ENCODE measurements around the gene ATG101. TPM values are rescaled to one million over a fixed set of nuclear protein-coding genes. Genes with fewer than 3 reads are reported as not detected.

ATG101 gene
- total and polyA plus RNA-seq, 2 of the 8 experiments (the other 6 are each of a cell fraction or from before 2014, with no cell fraction given) = 49.8 to 55.9 TPM

GRCh38 chr12:52085682-52086180, 16.0 kb downstream of the ATG101 start:
- H3K79me1 ChIP-seq (ENCODE audit: low read depth, low read length) = no peaks in the 10 kb centered on the region; the same call in 1 of the 2 replicates
- H3K79me2 ChIP-seq (ENCODE audit: control insufficient read depth in 1 of 2, insufficient read depth in 2 of 2, low read length in 2 of 2) = no peaks in the 10 kb centered on the region
- no peaks in the 10 kb centered on the region for H3K23me2 ChIP-seq (ENCODE audit: low read depth, low read length)
- H4K8ac ChIP-seq (ENCODE audit: extremely low read depth, insufficient read depth, low read length) = no peak overlapping the region
- ChIA-PET CTCF (ENCODE audit: partially characterized antibody) (interaction anchor here (0.7 to 11.5 kb wide), 12 partner anchors 12 to 276 kb away, joined by 3 to 205 read pairs (median 6); partner anchors contain the start of gene ATG101), POLR2A (ENCODE audit: partially characterized antibody) (interaction anchor here (1.2 to 1.6 kb wide), 2 partner anchors 16 to 863 kb away, joined by 3 read pairs; partner anchors contain the start of genes ATG101 and KRT18)
- no peak overlapping the region for H4K91ac ChIP-seq (replicated peaks; ENCODE audit: insufficient read length, low read length)
- no peak overlapping the region for H2BK5ac ChIP-seq (ENCODE audit: low read depth, low read length)
- DNase-seq (ENCODE audit: low read depth in 1 of 2, low spot score in 2 of 2) = no peak
- H2BK120ac ChIP-seq (replicated peaks; ENCODE audit: low read depth, low read length) = no peak overlapping the region
- no peak overlapping the region for H3K56ac ChIP-seq (replicated peaks; ENCODE audit: insufficient read length, low read depth, low read length)
- no peak overlapping the region for H4K5ac ChIP-seq (ENCODE audit: insufficient read length, low read depth, low read length)
- H2AFZ ChIP-seq (ENCODE audit: low read length) = no peak overlapping the region
- no peak overlapping the region for H3K9ac ChIP-seq (replicated peaks in 1 of 4; ENCODE audit: extremely low read depth in 1 of 4, low read depth in 3 of 4, low read length in 3 of 4)
- no peak overlapping the region for H2BK20ac ChIP-seq (ENCODE audit: low read length)
- H3K9me3 ChIP-seq (ENCODE audit: insufficient read depth in 2 of 2, low read depth in 1 of 2, low read length in 1 of 2) = no peaks in the 10 kb centered on the region
- peaks cover 0 to 4% of the 10 kb centered on the region in 2 experiments for H4K20me1 ChIP-seq (replicated peaks in 1 of 2; ENCODE audit: control insufficient read depth in 1 of 2, insufficient read depth in 2 of 2, low read length in 2 of 2)
- FAIRE-seq = no peak
- H2BK15ac ChIP-seq (ENCODE audit: low read length) = no peak overlapping the region
- H3K4me1 ChIP-seq (replicated peaks in 1 of 4; ENCODE audit: control insufficient read depth in 3 of 4, insufficient read depth in 4 of 4, low read length in 3 of 4) = peaks cover 0 to 23% (median 10%) of the 10 kb centered on the region in 4 experiments; a peak in 5 of 7 replicates
- H2BK12ac ChIP-seq (ENCODE audit: low read depth, low read length) = 0 out of 2 replicates have a peak overlapping the region, but pooled peaks have one; percentile 39
- no peak overlapping the region for H3K27ac ChIP-seq (ENCODE audit: low read depth, low read length)
- H3K36me3 ChIP-seq (ENCODE audit: control insufficient read depth in 2 of 4, insufficient read depth in 4 of 4, low read length in 3 of 4) = no peaks in the 10 kb centered on the region
- H2AK5ac ChIP-seq (ENCODE audit: low read depth, low read length) = no peak overlapping the region
- no peak overlapping the region for H3K4me3 ChIP-seq (ENCODE audit: extremely low read depth in 1 of 4, insufficient read depth in 2 of 4, low read depth in 3 of 4, low read length in 4 of 4)
- no peak overlapping the region for H3K4me2 ChIP-seq (ENCODE audit: insufficient read depth in 1 of 2, low read depth in 2 of 2, low read length in 2 of 2)
- 90% methylated on average over 6 of the region's 6 CpGs; no CpG with 5 or more reads in 1 of the 2 experiments for WGBS, 2 experiments (ENCODE audit: extremely low coverage in 1 of 2, insufficient coverage in 1 of 2, insufficient read length in 1 of 2, insufficient replicate concordance in 2 of 2, low coverage in 1 of 2, low lambda C conversion rate in 2 of 2, missing lambda C conversion rate in 1 of 2)
- no peak overlapping the region for H3K18ac ChIP-seq (ENCODE audit: extremely low read depth, low read length)
- no peak overlapping the region for H3K14ac ChIP-seq (ENCODE audit: insufficient read length)
- no peak overlapping the region for H3K4ac ChIP-seq (replicated peaks; ENCODE audit: insufficient read length, low read depth, low read length)
- no peak overlapping the region for H3K23ac ChIP-seq (ENCODE audit: insufficient read length)
- 0 out of 7 replicates have a peak, but pooled peaks cover 0 to under 1% (median 0%) of the 10 kb centered on the region in 4 experiments for H3K27me3 ChIP-seq (replicated peaks in 1 of 4; ENCODE audit: control insufficient read depth in 3 of 4, extremely low read depth in 1 of 4, insufficient read depth in 3 of 4, low read length in 3 of 4)
- TF ChIP-seq JUND (IDR thresholded peaks at IDR 0.05; ENCODE audit: low read length) = no peak
- no peak for TF ChIP-seq BRCA1 (IDR thresholded peaks at IDR 0.05; ENCODE audit: low read depth, low read length)
- TF ChIP-seq SIN3A (conservative IDR thresholded peaks at IDR 0.05 in 1 of 2, IDR thresholded peaks at IDR 0.05 in 1 of 2; ENCODE audit: low read depth in 1 of 2, low read length in 2 of 2) = no peak
- TF ChIP-seq TAF7 (optimal IDR thresholded peaks at IDR 0.05; ENCODE audit: borderline replicate concordance, low read depth, low read length) = no peak
- no peak for TF ChIP-seq TBP (IDR thresholded peaks at IDR 0.05; ENCODE audit: low read depth, low read length)
- no peak for TF ChIP-seq EGR1 (IDR thresholded peaks at IDR 0.05; ENCODE audit: borderline replicate concordance, low read depth, low read length)
- no peak for TF ChIP-seq USF2 (IDR thresholded peaks at IDR 0.05; ENCODE audit: low read length)
- no peak for TF ChIP-seq PHF8 (conservative IDR thresholded peaks at IDR 0.05; ENCODE audit: low read depth, low read length)
- TF ChIP-seq TAF1 (IDR thresholded peaks at IDR 0.05; ENCODE audit: low read depth, low read length) = no peak
- no peak for TF ChIP-seq TCF12 (IDR thresholded peaks at IDR 0.05; ENCODE audit: low read depth, low read length)
- TF ChIP-seq KDM5A (IDR thresholded peaks at IDR 0.05; ENCODE audit: low read length) = no peak
- no peak for TF ChIP-seq RFX5 (IDR thresholded peaks at IDR 0.05; ENCODE audit: borderline replicate concordance, low read depth, low read length)

All from H1 (cell line).